SK-N-MC (cell line): ENCODE data around the gene CAMK4.

Source experiments
- EZH2 ChIP-seq: fragments of 200-600 bp; sonication (generic); IDR thresholded peaks from one replicate; pipeline ENCODE4 v1.6.1; 2017; ENCODE audit warnings: antibody characterized with exemption
- POLR2AphosphoS5 ChIP-seq: IDR thresholded peaks from 2 replicates; pipeline ENCODE4 v1.6.1; 2012; ENCODE audit warnings: mild to moderate bottlenecking, low read depth, low read length, borderline replicate concordance

DNA sequence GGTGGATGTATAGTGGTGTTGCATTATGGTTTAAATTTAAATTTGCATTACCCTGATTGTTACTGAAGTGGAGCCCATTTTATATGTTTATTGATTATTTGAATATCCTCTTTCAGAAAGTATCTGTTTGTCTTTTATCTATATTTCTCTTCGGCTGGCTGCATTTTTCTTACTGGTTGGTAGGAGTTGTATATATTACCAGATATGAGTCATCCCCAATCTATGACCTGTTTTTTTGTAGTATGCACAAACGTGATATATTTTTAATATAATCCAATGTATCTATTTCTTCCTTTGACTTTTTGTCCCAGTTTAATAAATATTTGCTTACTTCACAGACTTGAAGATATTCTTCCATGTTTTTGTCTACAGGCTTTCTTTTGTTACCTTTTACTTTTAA, 29.3 kb upstream of the CAMK4 start:
- no peak for TF ChIP-seq POLR2AphosphoS5
- TF ChIP-seq EZH2: no peak
